K562 (cell line): ENCODE results near the gene TNIK. TPM values are rescaled to one million over a fixed set of nuclear protein-coding genes. Genes with fewer than 3 reads are reported as not detected.

ENCODE experiments used
- ARID2 ChIP-seq: fragments of 450-650 bp; IDR thresholded peaks from 2 replicates; pipeline ENCODE4 v1.6.1; 2017; ENCODE audit warnings: antibody characterized with exemption, mild to moderate bottlenecking
- CXXC5 ChIP-seq: fragments of 250-450 bp; sonication (Bioruptor Pico); IDR thresholded peaks from 2 replicates; pipeline ENCODE4 v1.8.0; 2022; ENCODE audit warnings: inconsistent platforms, mild to moderate bottlenecking, moderate library complexity
- EGR1 ChIP-seq: fragments of 450-650 bp; conservative IDR thresholded peaks from 2 replicates; pipeline ENCODE4 v1.6.1; 2017; ENCODE audit warnings: mild to moderate bottlenecking
- HLTF ChIP-seq: fragments of 450-650 bp; IDR thresholded peaks from 2 replicates; pipeline ENCODE4 v1.6.1; 2016
- KDM1A ChIP-seq, 2 experiments: fragments of 450-650 bp; IDR thresholded peaks; 2 replicates each; pipeline ENCODE4 v1.6.1; 2016; ENCODE audit warnings: mild to moderate bottlenecking in 2 of 2
- MAFG ChIP-seq: fragments of 450-650 bp; conservative IDR thresholded peaks from 2 replicates; pipeline ENCODE4 v1.6.1; 2016; ENCODE audit warnings: missing genetic modification characterization, missing compliant biosample characterization
- NCOA4 ChIP-seq: fragments of 450-650 bp; IDR thresholded peaks from 2 replicates; pipeline ENCODE4 v1.6.1; 2018; ENCODE audit warnings: mild to moderate bottlenecking; ENCODE audit not compliant: partially characterized antibody
- PHTF2 ChIP-seq: fragments of 250-450 bp; sonication (Bioruptor Pico); IDR thresholded peaks from 2 replicates; pipeline ENCODE4 v1.5.0; 2021; ENCODE audit warnings: mild to moderate bottlenecking
- POLR2A ChIP-seq: fragments of 450-650 bp; conservative IDR thresholded peaks from 2 replicates; pipeline ENCODE4 v1.6.1; 2016
- RBM17 ChIP-seq: fragments of 200-400 bp; formaldehyde crosslinking; IDR thresholded peaks from 2 replicates; pipeline ENCODE4 v1.6.1; 2017; ENCODE audit warnings: low read depth, mild to moderate bottlenecking, low read length, borderline replicate concordance
- SREBF2 ChIP-seq: sonication (generic); formaldehyde crosslinking; IDR thresholded peaks from 2 replicates; pipeline ENCODE4 v1.4.0; 2020; ENCODE audit warnings: mild to moderate bottlenecking, missing genetic modification reagents
- TAF1 ChIP-seq: IDR thresholded peaks from 2 replicates; pipeline ENCODE4 v1.6.1; 2011; ENCODE audit warnings: mild to moderate bottlenecking, low read length, moderate library complexity; ENCODE audit not compliant: insufficient read depth, control insufficient read depth, severe bottlenecking; ENCODE audit errors: extremely low read depth
- TCF3 ChIP-seq: sonication (generic); formaldehyde crosslinking; IDR thresholded peaks from 2 replicates; pipeline ENCODE4 v1.4.0; 2020; ENCODE audit warnings: mild to moderate bottlenecking, missing genetic modification reagents
- ZFX ChIP-seq: sonication (generic); formaldehyde crosslinking; IDR thresholded peaks from 2 replicates; pipeline ENCODE4 v1.8.0; 2022; ENCODE audit warnings: mild to moderate bottlenecking, missing genetic modification reagents, moderate library complexity
- ZNF146 ChIP-seq: IDR thresholded peaks from one replicate; pipeline ENCODE4 v1.6.1; 2018; ENCODE audit warnings: missing compliant biosample characterization; ENCODE audit not compliant: unreplicated experiment
- ZNF785 ChIP-seq: fragments of 250-450 bp; sonication (Bioruptor Pico); IDR thresholded peaks from 2 replicates; pipeline ENCODE4 v1.4.0; 2020; ENCODE audit warnings: mild to moderate bottlenecking
- ZNF79 ChIP-seq: fragments of 250-450 bp; sonication (Bioruptor Pico); IDR thresholded peaks from 2 replicates; pipeline ENCODE4 v1.4.0; 2020; ENCODE audit warnings: low read depth, mild to moderate bottlenecking, moderate library complexity
- polyA plus RNA-seq, 8 experiments: library from polyadenylated mRNA; depleted of rRNA in 4 of 8; stranded (reverse) in 5 of 8; unstranded in 3 of 8; fragments of >200 nt; fragmentation: Nextera tagmentation in 2 of 8; fragmentation: Illumina TruSeq in 1 of 8; extraction: Ambion mirVana in 2 of 8; extraction: Trizol in 1 of 8; gene quantifications; 2 replicates each; pipeline versions ENCODE4 v1.2.1 to v1.2.3, GENCODE V29; 2011 to 2014; ENCODE audit warnings: inconsistent platforms in 1 of 8, missing spikeins in 1 of 8
- total RNA-seq, 7 experiments: library from RNA; depleted of rRNA in 6 of 7; stranded (reverse); fragments of >200 nt in 6 of 7; fragmentation: Illumina TruSeq in 2 of 7; extraction: Trizol in 2 of 7; gene quantifications; 2 replicates each; pipeline versions ENCODE4 v1.2.1 to v1.2.3, GENCODE V29; 2011 to 2021; ENCODE audit warnings: low replicate concordance in 1 of 7
- TF ChIP-seq, protein P1 (sequence below): fragments of 450-650 bp; conservative IDR thresholded peaks from 2 replicates; pipeline ENCODE4 v1.6.1; 2016; ENCODE audit warnings: missing genetic modification characterization, low read depth, mild to moderate bottlenecking, missing compliant biosample characterization, moderate library complexity
- TF ChIP-seq, protein P2 (sequence below): sonication (generic); formaldehyde crosslinking; IDR thresholded peaks from 2 replicates; pipeline ENCODE4 v1.8.1; 2023; ENCODE audit warnings: mild to moderate bottlenecking, missing genetic modification reagents
- TF ChIP-seq, protein P3 (sequence below): fragments of 250-450 bp; sonication (Bioruptor Pico); IDR thresholded peaks from 2 replicates; pipeline ENCODE4 v1.8.0; 2021; ENCODE audit warnings: mild to moderate bottlenecking, moderate library complexity
- TF ChIP-seq, protein P4 (sequence below): sonication (generic); formaldehyde crosslinking; IDR thresholded peaks from 2 replicates; pipeline ENCODE4 v1.8.0; 2022; ENCODE audit warnings: missing genetic modification reagents, mild to moderate bottlenecking, moderate library complexity, borderline replicate concordance
- TF ChIP-seq, protein P5 (sequence below): IDR thresholded peaks from 3 replicates; pipeline ENCODE4 v1.6.1; 2011; ENCODE audit warnings: borderline replicate concordance, mild to moderate bottlenecking, moderate library complexity; ENCODE audit not compliant: insufficient read length; ENCODE audit errors: extremely low read depth

TNIK gene
- total and polyA plus RNA-seq, 9 of the 15 experiments (the other 6 are each of a cell fraction or from before 2014, with no cell fraction given) = 6.6 to 39.0 (median 24.7) TPM

DNA sequence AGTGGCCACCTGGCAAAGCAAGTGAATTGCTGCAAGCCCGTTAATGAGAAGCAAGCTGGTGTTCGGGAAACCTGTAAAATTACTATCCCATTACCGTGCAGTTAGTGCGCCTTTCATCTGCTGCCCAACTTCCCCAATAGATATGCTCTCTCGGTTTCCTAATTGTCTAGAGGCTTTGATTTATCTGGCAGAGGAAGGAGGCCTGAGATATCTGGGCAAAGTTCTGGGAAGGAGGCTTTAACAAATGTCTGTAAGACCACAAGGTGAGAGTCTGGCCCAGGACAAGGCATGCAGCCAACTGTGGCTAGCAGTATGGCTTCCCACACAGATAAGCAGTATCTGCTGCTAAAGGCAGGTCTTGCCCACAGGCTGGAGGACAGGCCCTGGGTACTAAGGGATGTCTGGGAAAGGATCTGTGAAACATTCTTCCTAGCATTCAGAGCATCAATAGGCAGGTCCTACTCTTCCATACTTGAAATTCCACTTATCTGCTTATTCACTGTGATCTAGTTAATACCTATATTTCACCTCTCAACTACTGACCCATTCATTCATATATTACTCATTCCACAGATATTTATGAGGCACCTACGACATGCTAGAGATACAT lies 303.7 kb downstream of the TNIK start (continued):
- TF ChIP-seq TCF3 (CRISPR knock-in tag) (peak; percentile 84), PHTF2 (CRISPR knock-in tag) (no peak), SREBF2 (CRISPR knock-in tag) (no peak), TAF1 (no peak), ZFX (CRISPR knock-in tag) (no peak), RBM17 (no peak), MAFG (tag) (no peak), CXXC5 (CRISPR knock-in tag) (peak; percentile 17; the same call in 1 of the 2 replicates), POLR2A (no peak), ZNF146 (CRISPR knock-in tag) (no peak), KDM1A (IDR thresholded peaks at IDR 0.05) (peak; percentile 87 to 89), ZNF79 (CRISPR knock-in tag) (no peak), NCOA4 (no peak), ARID2 (no peak), HLTF (no peak), ZNF785 (CRISPR knock-in tag) (no peak), EGR1 (no peak)
- TF ChIP-seq, protein P1, sequence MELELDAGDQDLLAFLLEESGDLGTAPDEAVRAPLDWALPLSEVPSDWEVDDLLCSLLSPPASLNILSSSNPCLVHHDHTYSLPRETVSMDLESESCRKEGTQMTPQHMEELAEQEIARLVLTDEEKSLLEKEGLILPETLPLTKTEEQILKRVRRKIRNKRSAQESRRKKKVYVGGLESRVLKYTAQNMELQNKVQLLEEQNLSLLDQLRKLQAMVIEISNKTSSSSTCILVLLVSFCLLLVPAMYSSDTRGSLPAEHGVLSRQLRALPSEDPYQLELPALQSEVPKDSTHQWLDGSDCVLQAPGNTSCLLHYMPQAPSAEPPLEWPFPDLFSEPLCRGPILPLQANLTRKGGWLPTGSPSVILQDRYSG = peak; percentile 39; the same call in 1 of the 2 replicates
- TF ChIP-seq, protein P2, sequence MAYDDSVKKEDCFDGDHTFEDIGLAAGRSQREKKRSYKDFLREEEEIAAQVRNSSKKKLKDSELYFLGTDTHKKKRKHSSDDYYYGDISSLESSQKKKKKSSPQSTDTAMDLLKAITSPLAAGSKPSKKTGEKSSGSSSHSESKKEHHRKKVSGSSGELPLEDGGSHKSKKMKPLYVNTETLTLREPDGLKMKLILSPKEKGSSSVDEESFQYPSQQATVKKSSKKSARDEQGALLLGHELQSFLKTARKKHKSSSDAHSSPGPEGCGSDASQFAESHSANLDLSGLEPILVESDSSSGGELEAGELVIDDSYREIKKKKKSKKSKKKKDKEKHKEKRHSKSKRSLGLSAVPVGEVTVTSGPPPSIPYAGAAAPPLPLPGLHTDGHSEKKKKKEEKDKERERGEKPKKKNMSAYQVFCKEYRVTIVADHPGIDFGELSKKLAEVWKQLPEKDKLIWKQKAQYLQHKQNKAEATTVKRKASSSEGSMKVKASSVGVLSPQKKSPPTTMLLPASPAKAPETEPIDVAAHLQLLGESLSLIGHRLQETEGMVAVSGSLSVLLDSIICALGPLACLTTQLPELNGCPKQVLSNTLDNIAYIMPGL (CRISPR knock-in tag) = no peak
- TF ChIP-seq, protein P3, sequence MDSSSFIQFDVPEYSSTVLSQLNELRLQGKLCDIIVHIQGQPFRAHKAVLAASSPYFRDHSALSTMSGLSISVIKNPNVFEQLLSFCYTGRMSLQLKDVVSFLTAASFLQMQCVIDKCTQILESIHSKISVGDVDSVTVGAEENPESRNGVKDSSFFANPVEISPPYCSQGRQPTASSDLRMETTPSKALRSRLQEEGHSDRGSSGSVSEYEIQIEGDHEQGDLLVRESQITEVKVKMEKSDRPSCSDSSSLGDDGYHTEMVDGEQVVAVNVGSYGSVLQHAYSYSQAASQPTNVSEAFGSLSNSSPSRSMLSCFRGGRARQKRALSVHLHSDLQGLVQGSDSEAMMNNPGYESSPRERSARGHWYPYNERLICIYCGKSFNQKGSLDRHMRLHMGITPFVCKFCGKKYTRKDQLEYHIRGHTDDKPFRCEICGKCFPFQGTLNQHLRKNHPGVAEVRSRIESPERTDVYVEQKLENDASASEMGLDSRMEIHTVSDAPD (CRISPR knock-in tag) = no peak
- TF ChIP-seq, protein P4, sequence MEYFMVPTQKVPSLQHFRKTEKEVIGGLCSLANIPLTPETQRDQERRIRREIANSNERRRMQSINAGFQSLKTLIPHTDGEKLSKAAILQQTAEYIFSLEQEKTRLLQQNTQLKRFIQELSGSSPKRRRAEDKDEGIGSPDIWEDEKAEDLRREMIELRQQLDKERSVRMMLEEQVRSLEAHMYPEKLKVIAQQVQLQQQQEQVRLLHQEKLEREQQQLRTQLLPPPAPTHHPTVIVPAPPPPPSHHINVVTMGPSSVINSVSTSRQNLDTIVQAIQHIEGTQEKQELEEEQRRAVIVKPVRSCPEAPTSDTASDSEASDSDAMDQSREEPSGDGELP (CRISPR knock-in tag) = no peak
- TF ChIP-seq, protein P5, sequence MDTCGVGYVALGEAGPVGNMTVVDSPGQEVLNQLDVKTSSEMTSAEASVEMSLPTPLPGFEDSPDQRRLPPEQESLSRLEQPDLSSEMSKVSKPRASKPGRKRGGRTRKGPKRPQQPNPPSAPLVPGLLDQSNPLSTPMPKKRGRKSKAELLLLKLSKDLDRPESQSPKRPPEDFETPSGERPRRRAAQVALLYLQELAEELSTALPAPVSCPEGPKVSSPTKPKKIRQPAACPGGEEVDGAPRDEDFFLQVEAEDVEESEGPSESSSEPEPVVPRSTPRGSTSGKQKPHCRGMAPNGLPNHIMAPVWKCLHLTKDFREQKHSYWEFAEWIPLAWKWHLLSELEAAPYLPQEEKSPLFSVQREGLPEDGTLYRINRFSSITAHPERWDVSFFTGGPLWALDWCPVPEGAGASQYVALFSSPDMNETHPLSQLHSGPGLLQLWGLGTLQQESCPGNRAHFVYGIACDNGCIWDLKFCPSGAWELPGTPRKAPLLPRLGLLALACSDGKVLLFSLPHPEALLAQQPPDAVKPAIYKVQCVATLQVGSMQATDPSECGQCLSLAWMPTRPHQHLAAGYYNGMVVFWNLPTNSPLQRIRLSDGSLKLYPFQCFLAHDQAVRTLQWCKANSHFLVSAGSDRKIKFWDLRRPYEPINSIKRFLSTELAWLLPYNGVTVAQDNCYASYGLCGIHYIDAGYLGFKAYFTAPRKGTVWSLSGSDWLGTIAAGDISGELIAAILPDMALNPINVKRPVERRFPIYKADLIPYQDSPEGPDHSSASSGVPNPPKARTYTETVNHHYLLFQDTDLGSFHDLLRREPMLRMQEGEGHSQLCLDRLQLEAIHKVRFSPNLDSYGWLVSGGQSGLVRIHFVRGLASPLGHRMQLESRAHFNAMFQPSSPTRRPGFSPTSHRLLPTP = no peak
